Caco-2 (cell line): ENCODE results near the gene MLLT10. TPM values are rescaled to one million over a fixed set of nuclear protein-coding genes. Genes with fewer than 3 reads are reported as not detected.

Experiments used
- BruUV-seq: library from RNA; stranded (reverse); fragments of 400-500 nt; replicated peaks from 2 replicates; lab custom pipeline; 2021; lab: Mats Ljungman, UMichigan
- CTCF ChIA-PET: fragments of 300-600 bp; sonication (Branson Sonifier 250); formaldehyde crosslinking; loops from one replicate; lab custom pipeline; 2022; ENCODE audit warnings: antibody characterized with exemption; lab: Charles Lee
- POLR2A ChIA-PET: fragments of 300-600 bp; sonication (Branson Sonifier 250); formaldehyde crosslinking; loops from one replicate; lab custom pipeline; 2022; ENCODE audit warnings: antibody characterized with exemption; lab: Charles Lee
- DNase-seq, 2 experiments: peaks; one replicate each; pipeline versions ENCODE4 v3.0.0 to v3.0.0-alpha.2; 2020 to 2022
- H3K27me3 ChIP-seq: replicated peaks from 2 replicates; pipeline ENCODE4 v1.6.0; 2011; ENCODE audit warnings: low read length; ENCODE audit not compliant: control insufficient read depth, insufficient read depth
- H3K36me3 ChIP-seq: 2 replicates; pipeline ENCODE4 v1.5.1; 2011; ENCODE audit warnings: low read length; ENCODE audit not compliant: control insufficient read depth, insufficient read depth
- H3K4me1 ChIP-seq: fragments of 250-450 bp; sonication (Bioruptor Pico); 2 replicates; pipeline ENCODE4 v1.5.1; 2020; ENCODE audit warnings: mild to moderate bottlenecking
- H3K4me3 ChIP-seq: 2 replicates; pipeline ENCODE4 v1.5.1; 2011; ENCODE audit warnings: low read depth, mild to moderate bottlenecking, control low read depth, low read length
- H3K9me3 ChIP-seq: fragments of 250-450 bp; sonication (Bioruptor Pico); 2 replicates; pipeline ENCODE4 v1.5.1; 2020; ENCODE audit warnings: mild to moderate bottlenecking, moderate library complexity
- H3K27ac Mint-ChIP-seq: one replicate; pipeline ENCODE4 v1.8.0; 2022; ENCODE audit warnings: mixed read lengths; ENCODE audit not compliant: unreplicated experiment
- H3K27me3 Mint-ChIP-seq: one replicate; pipeline ENCODE4 v1.8.0; 2022; ENCODE audit warnings: mixed read lengths; ENCODE audit not compliant: insufficient read depth, unreplicated experiment
- H3K36me3 Mint-ChIP-seq: one replicate; pipeline ENCODE4 v1.8.0; 2022; ENCODE audit warnings: mild to moderate bottlenecking, mixed read lengths; ENCODE audit not compliant: insufficient read depth, unreplicated experiment
- H3K4me1 Mint-ChIP-seq: one replicate; pipeline ENCODE4 v1.8.0; 2022; ENCODE audit warnings: low read depth, mixed read lengths; ENCODE audit not compliant: unreplicated experiment
- H3K4me3 Mint-ChIP-seq: one replicate; pipeline ENCODE4 v1.8.0; 2022; ENCODE audit warnings: mild to moderate bottlenecking, moderate library complexity, mixed read lengths; ENCODE audit not compliant: unreplicated experiment
- H3K9me3 Mint-ChIP-seq: one replicate; pipeline ENCODE4 v1.8.0; 2022; ENCODE audit warnings: mixed read lengths; ENCODE audit not compliant: unreplicated experiment
- CTCF ChIP-seq, 2 experiments: fragments of 200-600 bp in 1 of 2; IDR thresholded peaks; 1 replicate in 1 of 2; 2 replicates in 1 of 2; pipeline versions ENCODE4 v1.5.1 to v1.8.0; 2011 to 2022; ENCODE audit warnings: antibody characterized with exemption in 1 of 2, control low read depth in 1 of 2, inconsistent platforms in 1 of 2, low read depth in 1 of 2, low read length in 1 of 2, mild to moderate bottlenecking in 1 of 2, moderate library complexity in 1 of 2; ENCODE audit not compliant: insufficient read depth in 1 of 2, severe bottlenecking in 1 of 2, unreplicated experiment in 1 of 2
- intact Hi-C: fragments of 100-400 bp; cut with micrococcal nuclease; formaldehyde crosslinking; loops from one replicate; pipeline ENCODE4 v1.10.0; 2022; ENCODE audit not compliant: unreplicated experiment
- total RNA-seq: library from RNA; stranded (reverse); gene quantifications from 2 replicates; pipeline ENCODE4 v1.2.3, GENCODE V29; 2022

MLLT10 gene
- total RNA-seq, 1 experiment from 2014 or later: 84.3 TPM

GRCh38 chr10:21655236-21655635, 121.2 kb downstream of the MLLT10 start:
- no peak overlapping the region for H3K4me3 Mint-ChIP-seq
- Histone ChIP-seq H3K4me3 (no peak overlapping the region), H3K36me3 (no peaks in the 10 kb centered on the region), H3K9me3 (no peaks in the 10 kb centered on the region), H3K4me1 (0 out of 2 replicates have a peak, but pooled peaks cover 4% of the 10 kb centered on the region), H3K27me3 (no peaks in the 10 kb centered on the region)
- H3K36me3 Mint-ChIP-seq: peaks cover 6% of the 10 kb centered on the region
- no peak for TF ChIP-seq CTCF (IDR thresholded peaks at IDR 0.05; ENCODE audit: insufficient read depth in 1 of 2, low read depth in 1 of 2, low read length in 1 of 2, severe bottlenecking in 1 of 2, unreplicated experiment in 1 of 2)
- no peak overlapping the region for H3K27ac Mint-ChIP-seq
- H3K9me3 Mint-ChIP-seq: no peaks in the 10 kb centered on the region
- BruUV-seq: no TSS peak
- H3K27me3 Mint-ChIP-seq: no peaks in the 10 kb centered on the region
- CTCF ChIA-PET: no interaction called here
- POLR2A ChIA-PET: no interaction called here
- intact Hi-C loops: no loop called here
- DNase-seq: no peak
- H3K4me1 Mint-ChIP-seq: no peaks in the 10 kb centered on the region

- CTCF ChIA-PET: no interaction called here
- POLR2A ChIA-PET: no interaction called here
- intact Hi-C loops: no loop called here
- peaks cover 6% of the 10 kb centered on the region for H3K36me3 Mint-ChIP-seq
- no peak overlapping the region for H3K4me3 ChIP-seq
- no peak overlapping the region for H3K4me3 Mint-ChIP-seq
- H3K27me3 Mint-ChIP-seq: no peaks in the 10 kb centered on the region
- no TSS peak for BruUV-seq
- H3K4me1 Mint-ChIP-seq: peaks cover under 1% of the 10 kb centered on the region
- no peaks in the 10 kb centered on the region for H3K27me3 ChIP-seq
- no peaks in the 10 kb centered on the region for H3K36me3 ChIP-seq
- H3K9me3 Mint-ChIP-seq: no peaks in the 10 kb centered on the region
- DNase-seq: no peak
- TF ChIP-seq CTCF (IDR thresholded peaks at IDR 0.05; ENCODE audit: insufficient read depth in 1 of 2, low read depth in 1 of 2, low read length in 1 of 2, severe bottlenecking in 1 of 2, unreplicated experiment in 1 of 2): no peak
- H3K9me3 ChIP-seq: no peaks in the 10 kb centered on the region
- 0 out of 2 replicates have a peak, but pooled peaks cover 4% of the 10 kb centered on the region for H3K4me1 ChIP-seq
- H3K27ac Mint-ChIP-seq: no peak overlapping the region
These were observed 121.7 kb downstream of the MLLT10 start for GRCh38 chr10:21655687-21656086.

GRCh38 chr10:21661087-21661486, 127.1 kb downstream of the MLLT10 start:
- no peak overlapping the region for H3K4me3 Mint-ChIP-seq
- DNase-seq: no peak
- ChIA-PET POLR2A (no interaction called here), CTCF (no interaction called here)
- H3K9me3 Mint-ChIP-seq: no peaks in the 10 kb centered on the region
- no peak for TF ChIP-seq CTCF (IDR thresholded peaks at IDR 0.05; ENCODE audit: insufficient read depth in 1 of 2, low read depth in 1 of 2, low read length in 1 of 2, severe bottlenecking in 1 of 2, unreplicated experiment in 1 of 2)
- Histone ChIP-seq H3K27me3 (no peaks in the 10 kb centered on the region), H3K4me3 (no peak overlapping the region), H3K36me3 (no peaks in the 10 kb centered on the region), H3K9me3 (no peaks in the 10 kb centered on the region), H3K4me1 (no peaks in the 10 kb centered on the region)
- H3K27ac Mint-ChIP-seq: no peak overlapping the region
- H3K4me1 Mint-ChIP-seq: peaks cover 23% of the 10 kb centered on the region
- H3K36me3 Mint-ChIP-seq: peaks cover 32% of the 10 kb centered on the region
- H3K27me3 Mint-ChIP-seq: no peaks in the 10 kb centered on the region
- intact Hi-C loops: no loop called here
- BruUV-seq: no TSS peak
